NCI-H510A treated with DMSO at 0.1 percent for 48 hours (cell line): ENCODE results near the gene CARD19.

Experiments used
- DNase-seq: peaks from one replicate; lab custom pipeline; 2025; lab: John Stamatoyannopoulos, UW

The CARD19 gene

DNA sequence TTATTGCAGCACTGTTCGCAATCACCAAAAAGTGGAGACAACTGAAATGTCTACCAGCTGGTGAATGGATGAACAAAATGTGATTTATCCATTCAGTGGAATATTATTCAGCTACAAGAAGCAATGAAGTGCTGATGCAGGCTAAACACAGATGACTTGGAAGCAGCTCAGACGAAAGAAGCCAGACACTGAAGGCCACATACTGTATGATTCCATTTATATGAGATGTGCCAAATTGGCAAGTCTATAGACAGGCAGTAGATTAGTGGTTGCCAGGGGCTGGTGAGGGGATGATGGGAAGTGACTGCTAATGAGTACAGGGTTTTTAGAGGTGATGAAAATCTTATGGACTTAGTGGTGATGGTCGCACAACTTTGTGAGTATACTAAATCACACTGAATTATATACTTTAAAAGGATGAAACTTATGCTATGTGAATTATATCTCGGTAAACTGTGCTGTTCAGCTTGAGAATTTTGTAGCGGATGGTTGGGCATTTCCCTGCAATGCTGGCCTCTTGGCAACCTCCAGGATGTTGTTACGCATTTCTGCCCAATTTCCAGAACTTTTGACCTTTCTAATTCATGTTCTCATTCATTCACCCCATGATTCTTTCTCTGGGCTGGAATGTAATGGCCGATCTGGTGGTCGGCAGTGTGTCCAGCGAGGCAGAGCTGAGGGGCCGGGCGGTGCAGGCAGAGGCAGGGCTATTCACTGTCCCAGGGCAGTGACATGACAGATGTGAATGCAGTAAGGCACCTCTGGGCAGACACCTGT is 66.0 kb downstream of the CARD19 start:
- no peak for DNase-seq
